GM19452 (cell line): ENCODE measurements around the gene GBF1.

ENCODE experiments used
- ATAC-seq: cut with Tn5 transposase; IDR thresholded peaks from one replicate; pipeline ENCODE4 v1.9.1; 2021; ENCODE audit not compliant: unreplicated experiment

Gene GBF1

DNA sequence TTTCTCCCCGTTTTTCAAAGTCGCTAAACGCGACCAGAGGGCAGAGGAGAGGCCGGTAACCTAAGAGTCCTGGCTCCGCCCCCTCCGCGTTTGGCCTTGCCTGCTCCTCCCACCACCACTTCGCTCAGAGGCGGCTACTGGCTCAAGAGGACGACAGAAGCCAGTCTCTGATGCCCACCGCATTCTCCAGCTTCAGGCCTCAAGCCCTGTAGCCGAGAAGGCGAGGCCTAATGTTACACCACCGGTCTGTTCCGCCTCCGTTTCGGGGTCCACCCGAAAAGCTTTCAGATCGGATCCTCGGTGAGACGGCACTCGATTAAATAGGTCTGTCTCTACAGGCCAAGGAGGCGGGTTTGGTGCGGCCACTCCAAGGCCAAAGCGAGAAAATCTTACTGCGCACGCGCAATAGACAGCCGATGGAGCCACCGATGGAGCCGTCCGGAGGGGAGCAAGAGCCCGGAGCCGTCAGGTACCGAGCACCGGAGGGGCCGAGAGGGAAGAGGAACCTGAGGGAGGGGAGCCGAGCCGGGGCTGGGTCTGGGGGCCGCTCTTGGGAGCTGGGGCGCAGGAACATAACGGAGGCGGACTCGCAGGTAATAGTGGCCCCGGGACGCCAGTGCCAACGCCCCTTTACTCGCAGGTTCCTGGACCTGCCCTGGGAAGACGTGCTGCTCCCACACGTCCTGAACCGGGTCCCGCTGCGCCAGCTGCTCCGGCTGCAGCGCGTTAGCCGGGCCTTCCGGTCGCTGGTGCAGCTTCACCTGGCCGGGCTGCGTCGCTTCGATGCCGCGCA lies 175.6 kb downstream of the GBF1 start, which contains the start of gene FBXL15:
TSS of gene FBXL15 (plus strand) at position 123 of the 793 bp plus-strand sequence. CDS start at position 417, 294 bp downstream.
- peak; percentile 71 for ATAC-seq

DNA sequence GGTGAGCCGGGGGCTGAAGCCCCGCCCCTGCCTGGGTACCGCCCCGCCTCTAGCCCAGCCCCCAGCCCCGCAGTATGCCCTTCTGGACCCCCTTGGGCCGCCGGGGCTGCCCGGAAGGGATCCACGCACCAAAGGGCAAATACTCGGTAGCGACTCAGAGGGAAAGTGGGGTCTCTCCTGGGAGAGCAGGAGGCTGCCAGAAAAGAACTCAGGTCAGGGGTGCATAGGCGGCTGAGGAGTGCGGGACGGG lies 176.1 kb downstream of the GBF1 start:
- no peak for ATAC-seq

DNA sequence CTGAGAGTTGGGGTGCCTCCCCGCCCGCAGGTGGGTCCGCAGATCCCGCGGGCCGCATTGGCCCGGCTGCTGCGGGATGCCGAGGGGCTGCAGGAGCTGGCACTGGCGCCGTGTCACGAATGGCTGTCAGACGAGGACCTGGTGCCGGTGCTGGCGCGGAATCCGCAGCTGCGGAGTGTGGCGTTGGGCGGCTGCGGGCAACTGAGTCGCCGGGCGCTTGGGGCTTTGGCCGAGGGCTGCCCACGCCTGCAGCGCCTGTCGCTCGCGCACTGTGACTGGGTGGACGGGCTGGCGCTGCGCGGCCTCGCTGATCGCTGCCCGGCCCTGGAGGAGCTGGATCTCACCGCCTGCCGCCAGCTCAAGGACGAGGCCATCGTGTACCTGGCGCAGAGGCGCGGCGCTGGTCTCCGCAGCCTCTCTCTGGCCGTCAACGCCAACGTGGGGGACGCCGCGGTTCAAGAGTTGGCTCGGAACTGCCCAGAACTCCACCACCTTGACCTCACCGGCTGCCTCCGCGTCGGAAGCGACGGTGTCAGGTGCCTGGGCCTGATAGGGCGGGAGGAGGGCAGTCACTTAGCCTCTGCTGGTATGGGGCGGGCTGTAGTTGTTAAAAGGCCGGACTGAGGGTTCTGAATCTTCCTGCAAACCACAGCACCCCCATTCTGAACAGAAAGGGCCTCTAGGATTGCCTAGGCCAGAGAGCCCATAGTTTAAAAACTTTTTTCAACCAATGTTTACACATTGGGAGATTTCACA lies 176.6 kb downstream of the GBF1 start:
- peak; percentile 8 for ATAC-seq

DNA sequence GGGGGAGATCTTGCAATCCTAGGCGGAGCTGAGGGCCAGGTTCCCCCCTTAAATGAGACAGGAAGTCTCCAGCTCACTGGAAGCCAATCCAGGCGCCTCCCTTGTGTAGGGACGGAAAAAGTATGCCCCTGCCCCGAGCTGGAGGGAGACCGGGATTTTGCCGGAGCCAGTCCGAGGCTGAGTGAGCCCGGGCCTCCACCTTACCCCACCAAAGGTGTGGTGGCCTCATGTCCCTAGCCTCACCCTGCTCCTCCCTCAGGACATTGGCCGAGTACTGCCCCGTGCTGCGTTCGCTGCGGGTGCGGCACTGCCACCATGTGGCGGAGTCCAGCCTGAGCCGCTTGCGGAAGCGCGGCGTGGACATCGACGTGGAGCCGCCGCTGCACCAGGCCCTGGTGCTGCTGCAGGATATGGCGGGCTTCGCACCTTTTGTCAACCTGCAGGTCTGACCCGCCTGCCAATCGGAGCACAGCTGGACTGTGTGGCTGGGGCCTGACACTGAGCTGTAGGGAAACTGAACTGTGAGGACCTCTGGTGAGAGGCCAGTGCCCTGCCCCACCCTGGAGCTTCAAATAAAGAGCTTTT lies 177.3 kb downstream of the GBF1 start:
- ATAC-seq: no peak

DNA sequence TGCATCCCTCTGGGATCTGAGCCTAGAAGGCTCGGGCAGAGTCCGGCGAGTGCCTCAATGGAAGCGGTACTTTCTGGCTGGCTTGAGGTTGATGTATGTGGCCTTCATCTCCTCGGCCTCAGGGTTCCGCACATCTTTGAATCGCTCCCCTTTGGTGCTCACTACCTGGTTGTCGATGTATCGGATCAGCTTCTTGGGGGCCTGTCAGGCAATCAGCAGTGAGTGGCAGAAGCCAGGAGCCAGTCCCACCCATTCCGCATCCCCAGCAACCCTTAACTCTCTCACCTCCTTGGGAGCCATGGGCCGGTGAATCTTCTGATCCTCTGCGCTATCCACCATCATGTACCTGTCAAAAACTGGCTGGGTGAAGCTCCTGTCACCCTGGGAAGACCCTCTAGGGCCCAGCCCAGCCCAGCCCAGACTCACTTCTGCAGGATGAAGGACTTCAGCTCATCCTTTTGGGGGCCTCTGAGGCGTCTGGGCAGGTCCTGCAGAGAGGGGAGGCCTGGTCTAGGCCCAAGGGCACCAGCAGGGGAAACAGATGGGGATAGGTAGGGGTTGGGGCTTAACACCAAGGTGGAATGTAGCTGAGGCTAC lies 178.1 kb downstream of the GBF1 start:
- no peak for ATAC-seq

DNA sequence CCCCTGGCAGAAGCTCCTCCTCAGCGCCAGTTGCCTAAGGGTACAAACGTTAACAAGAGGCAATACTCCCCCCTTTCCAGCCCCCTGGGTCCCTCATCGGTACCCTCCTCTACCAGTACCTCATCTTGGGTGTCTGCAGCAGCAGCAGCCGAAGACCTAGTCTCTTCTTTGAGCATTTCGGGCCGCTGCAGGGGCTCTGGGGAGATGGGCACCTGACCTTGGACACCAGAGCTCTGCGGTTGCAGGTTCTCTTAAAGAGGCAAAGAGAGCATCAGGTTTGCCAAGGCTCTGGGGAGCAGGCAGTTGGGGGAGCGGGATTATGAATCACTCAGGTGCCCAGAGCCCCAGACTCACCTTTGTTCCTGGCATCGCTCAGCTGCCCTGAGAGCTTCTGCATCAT lies 178.8 kb downstream of the GBF1 start:
- ATAC-seq: no peak

DNA sequence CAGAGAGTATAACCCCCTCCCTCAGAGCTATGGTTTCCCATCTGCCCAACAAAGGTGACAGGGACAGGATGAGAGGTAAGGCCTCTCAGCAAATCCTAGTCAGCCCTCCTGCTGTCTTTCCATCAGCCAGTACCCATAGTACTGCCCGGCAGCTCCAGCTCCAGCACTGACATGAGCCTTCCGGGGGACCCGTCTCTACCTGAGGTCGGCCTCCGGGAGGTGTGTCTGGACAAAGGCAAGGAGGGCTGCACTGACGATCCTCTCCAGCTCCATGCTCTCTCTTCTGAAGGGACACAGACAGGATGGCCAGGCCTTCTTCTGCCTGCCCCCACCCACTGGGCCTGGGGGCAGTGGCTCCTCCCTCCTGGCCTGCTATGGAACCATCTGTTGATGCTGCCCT lies 179.6 kb downstream of the GBF1 start:
- no peak for ATAC-seq

DNA sequence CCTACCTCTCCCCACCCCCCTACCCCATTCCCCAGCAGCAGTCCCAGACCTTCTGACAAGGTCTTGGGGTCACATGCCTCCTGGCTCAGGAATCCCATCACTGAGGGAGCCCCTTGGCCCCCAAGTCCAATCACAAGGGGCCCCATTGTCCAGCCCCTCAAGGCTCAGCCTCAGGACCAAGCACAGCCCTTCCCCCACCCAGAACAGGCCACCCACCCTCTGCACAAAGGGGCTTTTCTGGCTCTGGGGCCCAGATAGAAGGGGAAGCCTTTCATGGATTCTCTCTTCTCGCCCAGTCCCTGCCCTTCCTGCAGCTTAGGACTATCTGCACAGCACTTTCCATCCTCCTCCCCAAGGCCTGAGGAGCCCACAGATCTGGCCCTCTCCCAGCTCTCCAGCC lies 180.1 kb downstream of the GBF1 start:
- no peak for ATAC-seq

DNA sequence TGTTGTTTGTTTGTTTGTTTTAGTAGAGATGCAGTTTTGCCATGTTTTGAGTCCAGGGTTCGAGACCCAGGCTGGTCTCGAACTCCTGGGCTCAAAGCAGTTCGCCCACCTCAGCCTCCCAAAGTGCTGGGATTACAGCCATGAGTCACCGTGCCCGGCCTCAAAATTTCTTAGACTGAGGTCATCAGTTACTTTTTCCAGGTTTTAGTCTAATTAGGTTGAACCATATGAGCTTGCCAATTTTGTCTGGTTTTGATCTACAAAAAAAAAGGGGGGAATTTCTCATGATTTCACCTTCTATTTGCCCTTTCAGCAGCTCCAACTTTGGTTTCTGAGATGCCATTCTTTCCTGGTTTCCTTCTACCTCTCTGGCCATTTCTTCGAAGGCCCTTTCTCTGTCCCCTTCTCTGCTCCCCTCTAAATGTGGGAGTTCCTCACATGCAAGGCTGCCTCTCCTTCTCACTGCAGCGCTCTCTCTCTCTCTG lies 181.5 kb downstream of the GBF1 start:
- ATAC-seq: no peak

DNA sequence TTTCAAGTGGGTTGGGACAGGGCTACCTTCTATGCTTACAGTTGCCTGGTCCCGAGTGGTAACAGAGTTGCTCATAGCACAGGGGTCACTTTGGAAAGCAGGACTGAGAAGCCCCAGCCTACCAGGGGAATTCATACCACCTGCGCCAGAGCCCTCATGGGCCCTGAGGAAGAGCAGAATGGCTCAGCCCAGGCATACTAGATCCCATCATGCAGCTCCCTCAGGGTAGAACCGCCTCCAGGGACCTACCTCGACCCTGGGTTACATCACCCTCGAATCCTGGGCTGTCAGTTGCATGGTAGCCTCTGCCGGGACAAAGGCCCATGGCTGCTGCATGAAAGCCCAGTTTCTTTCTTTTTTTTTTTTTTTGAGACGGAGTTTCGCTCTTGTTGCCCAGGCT lies 184.1 kb downstream of the GBF1 start:
- ATAC-seq: no peak

DNA sequence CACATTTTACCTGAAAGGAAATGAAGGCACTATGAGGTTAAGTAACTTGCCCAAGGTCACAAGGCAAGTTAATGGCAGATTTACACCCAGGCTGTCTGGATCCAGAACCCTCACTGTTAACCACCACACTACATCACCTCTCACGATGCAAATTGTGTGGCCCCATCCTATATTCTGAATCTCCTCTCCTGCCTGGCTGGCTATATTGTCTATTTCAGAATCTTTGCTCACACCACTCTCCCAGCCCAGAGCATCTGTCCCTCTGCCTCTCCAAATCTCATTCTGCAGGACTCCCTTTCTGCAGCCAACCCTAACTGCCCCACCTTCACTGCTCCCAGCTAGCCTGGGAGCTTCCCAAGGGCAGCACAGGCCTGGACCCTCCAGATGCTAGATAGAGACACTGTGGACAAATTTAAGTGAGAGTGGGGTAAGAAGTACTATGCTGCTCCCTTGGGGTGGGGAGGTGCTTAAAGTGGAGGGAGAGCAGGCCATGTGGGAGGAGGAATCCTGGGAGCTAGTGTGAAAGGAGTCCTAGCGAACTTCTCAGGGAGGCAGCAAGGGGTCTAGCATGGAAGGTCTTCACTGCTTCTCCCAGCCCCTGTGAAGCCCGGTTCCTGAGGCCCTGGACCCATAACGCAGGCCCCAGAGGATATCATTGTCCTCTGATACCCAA lies 186.3 kb downstream of the GBF1 start:
- no peak for ATAC-seq
